ENCODE results near the gene CACNB3.

DNA sequence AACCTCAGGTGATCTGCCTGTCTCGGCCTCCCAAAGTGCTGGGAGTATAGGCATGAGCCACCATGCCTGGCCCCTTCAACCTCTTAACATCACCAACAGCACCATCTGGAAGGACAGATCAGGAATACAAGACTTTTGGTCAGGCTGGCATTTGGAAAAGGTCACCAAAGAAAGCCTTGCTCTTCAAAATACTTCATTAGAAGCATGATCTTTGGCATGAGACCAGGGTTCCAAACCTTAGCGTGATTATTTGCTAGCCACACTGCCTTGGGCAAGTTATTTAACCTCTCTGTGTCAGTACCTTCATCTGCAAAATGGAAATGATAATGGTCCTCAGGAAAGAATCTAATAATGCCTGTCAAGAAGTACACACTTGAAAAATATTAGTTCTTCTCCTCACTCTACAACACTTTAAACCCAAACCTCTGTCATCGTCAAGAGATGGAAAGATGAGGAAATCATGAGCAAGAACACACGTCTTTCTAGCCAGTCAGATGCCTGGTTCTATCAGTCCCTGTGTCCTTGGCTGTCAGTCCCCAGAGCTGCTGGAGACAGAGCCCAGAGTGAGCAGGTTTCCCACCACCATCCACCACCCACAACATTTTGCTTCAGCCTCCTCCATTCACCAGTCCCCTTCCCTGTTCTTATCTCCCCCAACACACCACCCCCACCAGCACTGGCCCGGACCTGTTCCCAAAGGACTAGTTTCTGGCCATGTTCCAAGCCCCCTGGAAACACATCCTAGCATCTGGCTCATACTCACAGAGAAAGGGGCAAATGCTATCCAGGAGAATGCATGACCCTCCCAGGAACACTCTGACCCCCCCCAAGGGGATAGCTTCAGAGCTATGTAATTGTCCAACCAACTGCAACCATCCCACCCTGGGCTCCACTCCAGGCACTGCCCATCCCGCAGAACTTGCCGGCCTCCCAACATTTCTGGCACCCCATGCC lies 31.4 kb upstream of the CACNB3 start:
- TF ChIP-seq, protein P1, sequence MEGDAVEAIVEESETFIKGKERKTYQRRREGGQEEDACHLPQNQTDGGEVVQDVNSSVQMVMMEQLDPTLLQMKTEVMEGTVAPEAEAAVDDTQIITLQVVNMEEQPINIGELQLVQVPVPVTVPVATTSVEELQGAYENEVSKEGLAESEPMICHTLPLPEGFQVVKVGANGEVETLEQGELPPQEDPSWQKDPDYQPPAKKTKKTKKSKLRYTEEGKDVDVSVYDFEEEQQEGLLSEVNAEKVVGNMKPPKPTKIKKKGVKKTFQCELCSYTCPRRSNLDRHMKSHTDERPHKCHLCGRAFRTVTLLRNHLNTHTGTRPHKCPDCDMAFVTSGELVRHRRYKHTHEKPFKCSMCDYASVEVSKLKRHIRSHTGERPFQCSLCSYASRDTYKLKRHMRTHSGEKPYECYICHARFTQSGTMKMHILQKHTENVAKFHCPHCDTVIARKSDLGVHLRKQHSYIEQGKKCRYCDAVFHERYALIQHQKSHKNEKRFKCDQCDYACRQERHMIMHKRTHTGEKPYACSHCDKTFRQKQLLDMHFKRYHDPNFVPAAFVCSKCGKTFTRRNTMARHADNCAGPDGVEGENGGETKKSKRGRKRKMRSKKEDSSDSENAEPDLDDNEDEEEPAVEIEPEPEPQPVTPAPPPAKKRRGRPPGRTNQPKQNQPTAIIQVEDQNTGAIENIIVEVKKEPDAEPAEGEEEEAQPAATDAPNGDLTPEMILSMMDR (IDR thresholded peaks at IDR 0.05), result no peak
- no peak for TF ChIP-seq EZH2phosphoT487 (IDR thresholded peaks at IDR 0.05)

Data from neural progenitor cell (in vitro differentiated cells).